Vagina (tissue), 2 donors: ENCODE data around the gene GBF1.
"Not testable (repeated sequence)": the region's sequence is repeated elsewhere in the genome, so short reads cannot be mapped to it uniquely, and the experiment has no call there.

Experiments used
- CTCF ChIP-seq, 3 experiments: fragments of 450-650 bp in 2 of 3; fragments of 200-600 bp in 1 of 3; sonication (generic) in 1 of 3; IDR thresholded peaks; one replicate each; pipeline ENCODE4 v1.5.1; 2017 to 2019; ENCODE audit warnings: antibody characterized with exemption in 3 of 3, mild to moderate bottlenecking in 2 of 3, moderate library complexity in 2 of 3
- POLR2A ChIP-seq, 2 donors: fragments of 450-650 bp; IDR thresholded peaks; one replicate each; pipeline ENCODE4 v1.6.1; 2017; ENCODE audit warnings: antibody characterized with exemption in 2 of 2, mild to moderate bottlenecking in 2 of 2, moderate library complexity in 2 of 2
- POLR2AphosphoS5 ChIP-seq, 2 donors: sonication (generic); formaldehyde crosslinking; IDR thresholded peaks; one replicate each; pipeline ENCODE4 v1.9.0; 2017; ENCODE audit warnings: antibody characterized with exemption in 2 of 2, mild to moderate bottlenecking in 2 of 2, low read depth in 1 of 2; ENCODE audit not compliant: insufficient read depth in 1 of 2

- not testable (repeated sequence) for TF ChIP-seq CTCF (IDR thresholded peaks at IDR 0.05); POLR2AphosphoS5 (IDR thresholded peaks at IDR 0.05; ENCODE audit: insufficient read depth in 1 of 2, low read depth in 1 of 2); POLR2A (IDR thresholded peaks at IDR 0.05)
Observed at GRCh38 chr10:102301332-102301731, 56.0 kb downstream of the GBF1 start.
